Measurements from ENCODE around the gene AMPD2.

The AMPD2 gene

DNA sequence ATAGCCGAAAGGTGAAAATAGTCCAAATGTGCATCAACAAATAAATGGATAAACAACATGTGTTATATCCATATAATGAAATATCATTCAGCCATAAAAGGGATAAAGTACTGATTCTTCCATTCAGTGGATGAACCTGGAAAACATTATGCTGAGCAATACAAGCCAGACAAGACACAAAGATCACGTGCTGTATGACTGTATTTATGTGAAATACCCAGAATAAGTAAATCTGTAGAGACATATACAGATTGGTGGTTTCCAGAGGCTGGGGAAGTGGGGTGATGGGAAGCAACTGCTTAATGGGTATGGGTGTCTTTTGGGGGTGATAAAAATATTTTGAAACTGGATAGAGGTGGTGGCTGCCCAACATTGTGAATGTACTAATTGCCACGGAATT is 23.0 kb downstream of the AMPD2 start:
- Histone ChIP-seq H3K4me3 (ENCODE audit: low read length) (no peak overlapping the region), H3F3A (ENCODE audit: control insufficient read depth, insufficient read depth) (no peaks in the 10 kb centered on the region), H3K36me3 (ENCODE audit: control insufficient read depth, low read length) (no peaks in the 10 kb centered on the region), H3K4me2 (ENCODE audit: low read length) (no peak overlapping the region), H3K79me2 (ENCODE audit: control insufficient read depth, low read length) (no peaks in the 10 kb centered on the region), H3K9me2 (replicated peaks; ENCODE audit: control insufficient read depth, low read length) (no peaks in the 10 kb centered on the region), H3K9me3 (ENCODE audit: control insufficient read depth, insufficient read depth, low read length) (no peaks in the 10 kb centered on the region), H3K27ac (ENCODE audit: low read depth, low read length) (no peak overlapping the region), H3K27me3 (ENCODE audit: control insufficient read depth, low read length) (no peaks in the 10 kb centered on the region), H3K4me1 (ENCODE audit: control insufficient read depth, low read length) (peaks cover 7% of the 10 kb centered on the region), H4K20me1 (ENCODE audit: control insufficient read depth, insufficient read depth, low read depth, low read length) (no peaks in the 10 kb centered on the region)
- no peak for TF ChIP-seq EZH2phosphoT487 (IDR thresholded peaks at IDR 0.05; ENCODE audit: borderline replicate concordance, low read length)
- TF ChIP-seq, protein P1, sequence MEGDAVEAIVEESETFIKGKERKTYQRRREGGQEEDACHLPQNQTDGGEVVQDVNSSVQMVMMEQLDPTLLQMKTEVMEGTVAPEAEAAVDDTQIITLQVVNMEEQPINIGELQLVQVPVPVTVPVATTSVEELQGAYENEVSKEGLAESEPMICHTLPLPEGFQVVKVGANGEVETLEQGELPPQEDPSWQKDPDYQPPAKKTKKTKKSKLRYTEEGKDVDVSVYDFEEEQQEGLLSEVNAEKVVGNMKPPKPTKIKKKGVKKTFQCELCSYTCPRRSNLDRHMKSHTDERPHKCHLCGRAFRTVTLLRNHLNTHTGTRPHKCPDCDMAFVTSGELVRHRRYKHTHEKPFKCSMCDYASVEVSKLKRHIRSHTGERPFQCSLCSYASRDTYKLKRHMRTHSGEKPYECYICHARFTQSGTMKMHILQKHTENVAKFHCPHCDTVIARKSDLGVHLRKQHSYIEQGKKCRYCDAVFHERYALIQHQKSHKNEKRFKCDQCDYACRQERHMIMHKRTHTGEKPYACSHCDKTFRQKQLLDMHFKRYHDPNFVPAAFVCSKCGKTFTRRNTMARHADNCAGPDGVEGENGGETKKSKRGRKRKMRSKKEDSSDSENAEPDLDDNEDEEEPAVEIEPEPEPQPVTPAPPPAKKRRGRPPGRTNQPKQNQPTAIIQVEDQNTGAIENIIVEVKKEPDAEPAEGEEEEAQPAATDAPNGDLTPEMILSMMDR (IDR thresholded peaks at IDR 0.05; ENCODE audit: low read depth, low read length, poor library complexity, severe bottlenecking): no peak

DNA sequence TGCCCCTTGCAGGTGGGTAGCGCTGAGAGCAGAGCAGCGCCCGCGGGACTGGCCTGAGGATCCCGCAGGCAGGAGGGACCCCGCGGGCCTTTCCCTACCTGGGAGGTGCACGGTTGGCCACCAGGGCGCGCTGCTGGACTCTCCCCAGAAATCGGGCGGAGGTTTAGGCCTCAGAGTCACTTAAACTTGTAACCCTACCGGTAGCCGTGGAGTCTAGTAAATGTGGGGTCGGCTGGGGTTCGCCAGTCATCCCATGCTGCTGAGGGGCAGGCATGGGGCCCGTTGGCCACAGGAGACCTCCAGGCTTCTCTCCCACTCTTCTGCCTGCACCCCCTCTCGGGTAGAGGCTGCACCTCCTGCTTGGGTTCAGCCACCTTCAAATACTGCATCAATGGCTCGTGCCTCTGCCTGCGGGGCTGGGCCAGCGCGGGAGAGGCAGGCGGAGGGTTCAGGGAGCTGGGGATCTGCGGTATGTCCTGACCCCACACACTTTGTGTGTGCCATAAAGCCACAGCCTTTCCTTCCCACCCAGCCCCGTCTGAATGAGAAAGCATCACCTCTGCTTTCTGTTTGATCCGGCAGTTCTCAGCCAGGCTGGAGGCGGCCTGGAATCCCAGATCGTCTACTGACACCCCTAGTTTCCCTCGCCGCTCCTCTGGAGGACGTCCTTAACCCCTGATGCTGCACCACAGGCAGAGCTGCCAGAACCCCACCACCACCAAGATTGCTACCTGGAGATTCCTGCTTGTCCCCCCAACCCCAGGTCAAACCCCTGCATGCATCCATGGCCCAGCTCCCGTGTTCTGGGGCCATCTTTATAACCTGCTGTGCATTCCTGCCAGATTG is 24.0 kb downstream of the AMPD2 start:
- no peaks in the 10 kb centered on the region for H3F3A ChIP-seq (ENCODE audit: control insufficient read depth, insufficient read depth)
- no peaks in the 10 kb centered on the region for H3K9me3 ChIP-seq (ENCODE audit: control insufficient read depth, insufficient read depth, low read length)
- no peaks in the 10 kb centered on the region for H3K9me2 ChIP-seq (replicated peaks; ENCODE audit: control insufficient read depth, low read length)
- TF ChIP-seq EZH2phosphoT487 (IDR thresholded peaks at IDR 0.05; ENCODE audit: borderline replicate concordance, low read length): no peak
- TF ChIP-seq, protein P1 (IDR thresholded peaks at IDR 0.05; ENCODE audit: low read depth, low read length, poor library complexity, severe bottlenecking): peak; percentile 91
- H3K79me2 ChIP-seq (ENCODE audit: control insufficient read depth, low read length): no peaks in the 10 kb centered on the region
- peak overlapping the region; percentile 28; the same call in 1 of the 2 replicates for H3K4me2 ChIP-seq (ENCODE audit: low read length)
- H3K36me3 ChIP-seq (ENCODE audit: control insufficient read depth, low read length): no peaks in the 10 kb centered on the region
- H3K27me3 ChIP-seq (ENCODE audit: control insufficient read depth, low read length): no peaks in the 10 kb centered on the region
- H3K4me3 ChIP-seq (ENCODE audit: low read length): no peak overlapping the region
- H3K4me1 ChIP-seq (ENCODE audit: control insufficient read depth, low read length): peaks cover 7% of the 10 kb centered on the region
- H4K20me1 ChIP-seq (ENCODE audit: control insufficient read depth, insufficient read depth, low read depth, low read length): no peaks in the 10 kb centered on the region
- H3K27ac ChIP-seq (ENCODE audit: low read depth, low read length): no peak overlapping the region

DNA sequence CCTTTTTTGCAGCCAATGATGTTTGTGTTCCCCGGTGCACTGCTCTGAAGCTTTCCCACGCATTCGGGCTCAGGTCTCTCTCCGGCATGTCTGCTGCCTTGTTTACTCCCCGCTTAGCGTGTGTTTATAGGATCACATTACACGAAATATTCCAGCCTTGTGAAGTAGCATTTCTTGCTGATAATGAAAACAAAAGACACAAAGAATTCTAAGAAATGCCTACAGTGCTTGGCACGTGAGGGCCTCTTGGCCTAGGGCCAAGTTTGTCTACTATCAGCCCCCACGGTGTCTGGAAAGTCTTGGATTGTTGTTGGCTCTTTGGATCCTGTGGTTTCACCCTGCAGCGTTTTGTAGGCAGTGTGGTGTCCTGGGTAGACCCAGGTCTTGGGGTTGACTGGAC is 25.0 kb downstream of the AMPD2 start:
- no peak overlapping the region for H3K4me3 ChIP-seq (ENCODE audit: low read length)
- H3K36me3 ChIP-seq (ENCODE audit: control insufficient read depth, low read length): no peaks in the 10 kb centered on the region
- H3K27me3 ChIP-seq (ENCODE audit: control insufficient read depth, low read length): no peaks in the 10 kb centered on the region
- no peaks in the 10 kb centered on the region for H3K9me3 ChIP-seq (ENCODE audit: control insufficient read depth, insufficient read depth, low read length)
- H3K9me2 ChIP-seq (replicated peaks; ENCODE audit: control insufficient read depth, low read length): no peaks in the 10 kb centered on the region
- no peaks in the 10 kb centered on the region for H3F3A ChIP-seq (ENCODE audit: control insufficient read depth, insufficient read depth)
- no peak overlapping the region for H3K27ac ChIP-seq (ENCODE audit: low read depth, low read length)
- H3K4me2 ChIP-seq (ENCODE audit: low read length): no peak overlapping the region
- peaks cover 11% of the 10 kb centered on the region for H3K4me1 ChIP-seq (ENCODE audit: control insufficient read depth, low read length)
- H4K20me1 ChIP-seq (ENCODE audit: control insufficient read depth, insufficient read depth, low read depth, low read length): no peaks in the 10 kb centered on the region
- no peaks in the 10 kb centered on the region for H3K79me2 ChIP-seq (ENCODE audit: control insufficient read depth, low read length)
- TF ChIP-seq EZH2phosphoT487 (IDR thresholded peaks at IDR 0.05; ENCODE audit: borderline replicate concordance, low read length): no peak
- TF ChIP-seq, protein P1 (IDR thresholded peaks at IDR 0.05; ENCODE audit: low read depth, low read length, poor library complexity, severe bottlenecking): no peak

All from DOHH2 (cell line).